KOPT-K1 (cell line): ENCODE measurements around the gene ZNF827.
A peak's percentile ranks its signal among the peaks of the same experiment; 100 is the strongest.
"Not testable (repeated sequence)": the region's sequence is repeated elsewhere in the genome, so short reads cannot be mapped to it uniquely, and the experiment has no call there.

Experiments used
- H3K27ac ChIP-seq: fragments of 200-600 bp; sonication (generic); 2 replicates; pipeline ENCODE4 v1.5.1; 2016; ENCODE audit warnings: antibody characterized with exemption, mild to moderate bottlenecking, low read depth, low read length; ENCODE audit not compliant: poor library complexity, severe bottlenecking
- H3K36me3 ChIP-seq: fragments of 200-600 bp; sonication (generic); 2 replicates; pipeline ENCODE4 v1.5.1; 2017; ENCODE audit warnings: antibody characterized with exemption, mild to moderate bottlenecking, low read length, moderate library complexity; ENCODE audit not compliant: insufficient read depth
- H3K9me3 ChIP-seq: fragments of 200-600 bp; sonication (generic); 2 replicates; pipeline ENCODE4 v1.5.1; 2017; ENCODE audit warnings: antibody characterized with exemption, low read length, mild to moderate bottlenecking; ENCODE audit not compliant: insufficient read depth, poor library complexity, severe bottlenecking

Gene ZNF827

DNA sequence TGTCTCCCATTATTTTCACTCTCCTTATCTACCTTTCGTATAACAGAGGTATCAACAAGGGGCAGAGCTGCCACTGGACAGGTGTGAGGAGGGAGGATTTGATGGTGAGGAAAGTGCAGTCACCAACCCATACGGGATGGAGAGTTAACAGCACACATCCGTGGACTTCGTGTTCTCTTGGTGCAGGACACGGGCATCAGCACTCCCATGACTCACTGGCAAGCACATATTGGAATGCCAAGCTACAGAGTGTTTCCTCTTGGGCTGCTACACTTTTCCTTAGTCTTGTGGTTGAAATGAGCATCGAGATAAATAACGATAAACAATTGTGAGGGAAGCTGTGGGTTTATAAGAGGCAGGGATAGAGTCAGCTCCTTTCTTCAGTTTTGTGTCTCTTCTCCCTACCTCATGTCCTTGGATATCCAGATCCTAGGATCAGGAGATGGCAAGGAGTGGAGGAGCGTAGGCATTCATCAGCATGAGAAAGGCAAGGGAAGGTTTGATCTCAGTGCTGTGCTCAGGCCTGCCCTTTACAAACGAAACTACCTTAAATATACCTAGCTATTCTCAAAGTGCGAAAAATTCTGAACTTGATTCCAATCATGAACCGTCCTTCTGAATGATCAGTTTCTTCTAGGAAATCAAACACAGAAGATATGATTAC, 96.3 kb downstream of the ZNF827 start:
- no peaks in the 10 kb centered on the region for H3K9me3 ChIP-seq
- H3K36me3 ChIP-seq: 0 out of 2 replicates have a peak, but pooled peaks cover 4% of the 10 kb centered on the region
- H3K27ac ChIP-seq: no peak overlapping the region

DNA sequence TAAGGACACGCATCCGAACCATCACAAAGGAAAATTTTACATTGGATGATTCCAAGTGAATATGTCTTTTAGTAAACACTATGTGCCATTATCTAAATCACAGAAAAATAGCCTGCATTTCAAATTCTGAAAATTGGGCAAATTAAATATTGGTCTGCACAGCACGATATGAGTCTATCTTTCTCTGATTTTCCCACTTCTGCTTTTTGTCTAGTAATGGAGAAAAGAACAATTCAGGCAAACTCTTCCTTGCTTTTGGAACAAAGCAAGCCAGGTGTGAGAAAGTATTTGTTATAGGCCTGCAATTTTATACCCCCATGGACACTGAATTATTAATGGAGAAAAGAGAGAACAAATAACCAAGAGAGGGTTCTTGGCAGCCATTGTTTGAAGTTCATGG, 97.8 kb downstream of the ZNF827 start:
- H3K9me3 ChIP-seq: no peaks in the 10 kb centered on the region
- H3K36me3 ChIP-seq: 0 out of 2 replicates have a peak, but pooled peaks cover 4% of the 10 kb centered on the region
- no peak overlapping the region for H3K27ac ChIP-seq

DNA sequence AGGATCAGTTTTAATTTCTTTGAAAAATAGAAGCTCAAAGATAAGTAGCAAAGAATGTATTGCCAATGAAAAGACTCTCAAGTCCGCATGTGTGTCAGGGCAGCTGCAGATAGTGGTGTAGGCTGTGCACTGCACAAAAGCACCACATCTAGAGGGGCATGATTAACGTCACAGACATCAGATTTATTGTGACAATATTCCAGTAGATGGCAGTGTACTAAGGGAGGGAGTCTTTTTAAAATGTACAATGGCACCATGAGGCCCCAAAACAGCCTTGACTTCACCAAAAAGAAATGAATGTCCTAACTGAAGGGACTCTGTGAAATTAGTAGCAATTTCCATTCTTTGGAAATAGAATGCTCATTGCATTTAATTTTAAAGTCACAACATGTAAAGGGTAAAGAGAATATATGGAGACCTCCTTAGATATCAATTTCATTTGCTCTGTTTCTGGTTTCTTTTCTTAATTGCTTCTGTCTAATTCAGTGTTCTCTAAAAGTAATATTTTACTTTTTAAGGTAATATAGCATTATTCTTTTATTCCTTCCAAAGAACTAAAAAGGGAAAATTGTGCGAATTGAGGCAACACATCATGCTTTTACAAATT, 98.4 kb downstream of the ZNF827 start:
- H3K36me3 ChIP-seq: 0 out of 2 replicates have a peak, but pooled peaks cover 4% of the 10 kb centered on the region
- no peaks in the 10 kb centered on the region for H3K9me3 ChIP-seq
- no peak overlapping the region for H3K27ac ChIP-seq

DNA sequence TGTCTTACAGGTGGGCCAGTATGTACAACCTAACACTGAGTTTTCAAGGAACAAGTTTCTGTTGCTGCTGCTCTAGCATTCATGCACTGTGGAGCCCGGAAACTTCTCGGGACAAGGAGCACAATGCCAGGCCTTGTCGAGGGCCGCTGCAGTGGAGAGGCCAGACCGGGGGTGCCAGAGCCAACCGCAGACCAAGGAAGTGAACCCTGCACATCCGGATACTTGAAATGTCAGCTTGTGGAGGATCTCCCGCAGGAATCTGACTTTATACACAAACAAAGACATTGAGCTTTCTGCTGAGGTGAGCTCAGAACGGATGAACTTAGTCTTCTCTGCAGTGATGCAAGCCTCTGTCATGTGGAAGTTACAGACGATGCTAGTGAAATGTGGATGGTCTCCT, 99.5 kb downstream of the ZNF827 start:
- no peaks in the 10 kb centered on the region for H3K9me3 ChIP-seq
- no peak overlapping the region for H3K27ac ChIP-seq
- H3K36me3 ChIP-seq: 0 out of 2 replicates have a peak, but pooled peaks cover 4% of the 10 kb centered on the region

DNA sequence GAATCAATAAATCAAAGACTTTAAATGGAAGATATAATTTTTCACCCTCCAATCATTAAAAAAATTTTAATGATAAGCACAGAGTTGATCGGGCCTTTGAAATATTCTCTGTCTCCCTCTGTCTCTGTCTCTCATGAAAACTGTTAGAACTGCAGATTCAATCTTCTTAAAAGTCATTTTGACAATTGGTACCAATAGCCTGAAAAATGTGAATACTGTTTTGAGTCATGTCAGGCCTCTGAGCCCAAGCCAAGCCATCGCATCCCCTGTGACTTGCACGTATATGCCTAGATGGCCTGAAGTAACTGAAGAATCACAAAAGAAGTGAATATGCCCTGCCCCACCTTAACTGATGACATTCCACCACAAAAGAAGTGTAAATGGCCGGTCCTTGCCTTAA, 106.2 kb downstream of the ZNF827 start:
- not testable (repeated sequence) for H3K36me3 ChIP-seq, H3K9me3 ChIP-seq, H3K27ac ChIP-seq

DNA sequence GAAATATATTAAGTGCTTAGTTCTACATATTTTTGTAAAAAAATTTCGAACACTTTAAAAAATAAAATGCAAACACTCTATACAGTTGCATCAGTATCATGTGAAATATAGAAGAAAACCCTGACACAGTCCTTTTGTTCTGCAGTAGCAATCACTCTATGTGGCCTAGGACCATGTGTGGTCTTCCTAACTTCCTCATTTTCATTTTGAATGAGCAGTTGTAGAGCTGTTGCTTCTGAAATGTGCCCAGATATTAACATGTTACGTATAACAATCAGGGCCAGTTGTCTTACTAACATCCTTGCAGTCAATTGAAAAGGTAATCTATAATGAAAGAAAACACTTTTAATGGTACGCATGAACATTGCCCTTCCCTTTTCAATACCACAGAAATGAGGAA, 107.9 kb downstream of the ZNF827 start:
- Histone ChIP-seq H3K9me3 (no peaks in the 10 kb centered on the region), H3K36me3 (no peaks in the 10 kb centered on the region), H3K27ac (no peak overlapping the region)

DNA sequence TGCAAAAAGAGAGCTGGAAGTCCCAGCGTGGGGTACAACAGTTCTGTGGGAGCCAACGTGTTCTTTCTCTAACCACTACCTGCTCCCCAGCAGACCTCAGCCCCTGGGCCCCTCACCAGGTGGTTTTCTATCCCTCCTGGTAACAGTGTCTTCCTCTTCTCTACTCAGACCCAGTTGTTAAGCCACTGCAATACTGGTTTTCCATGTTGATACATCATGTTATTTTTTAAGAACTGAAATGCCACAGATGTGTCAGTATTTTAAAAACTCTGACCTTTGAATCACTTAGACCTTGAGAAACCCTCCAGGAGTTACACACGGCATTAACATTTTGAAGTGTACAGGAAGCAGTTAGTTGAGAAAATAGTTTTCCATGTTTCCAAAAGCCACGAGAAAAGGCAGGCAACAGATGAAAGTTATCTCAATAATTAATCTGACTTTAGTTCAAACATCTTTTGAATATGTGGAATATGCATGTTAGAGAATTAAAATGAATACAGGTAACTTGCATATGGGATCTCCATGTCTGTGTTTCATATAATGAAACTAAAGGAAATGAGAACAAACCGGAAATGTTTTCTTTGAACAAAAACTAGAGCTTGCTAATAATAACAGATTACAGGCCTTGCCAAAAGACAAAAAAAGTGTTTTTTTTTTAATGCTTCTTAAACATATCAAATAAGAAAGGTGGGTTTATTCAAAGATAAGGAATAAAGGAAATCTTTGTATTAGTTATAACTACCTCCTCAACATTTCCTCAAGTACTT, 108.8 kb downstream of the ZNF827 start:
- no peaks in the 10 kb centered on the region for H3K36me3 ChIP-seq
- H3K27ac ChIP-seq: peak overlapping the region; percentile 55
- no peaks in the 10 kb centered on the region for H3K9me3 ChIP-seq

DNA sequence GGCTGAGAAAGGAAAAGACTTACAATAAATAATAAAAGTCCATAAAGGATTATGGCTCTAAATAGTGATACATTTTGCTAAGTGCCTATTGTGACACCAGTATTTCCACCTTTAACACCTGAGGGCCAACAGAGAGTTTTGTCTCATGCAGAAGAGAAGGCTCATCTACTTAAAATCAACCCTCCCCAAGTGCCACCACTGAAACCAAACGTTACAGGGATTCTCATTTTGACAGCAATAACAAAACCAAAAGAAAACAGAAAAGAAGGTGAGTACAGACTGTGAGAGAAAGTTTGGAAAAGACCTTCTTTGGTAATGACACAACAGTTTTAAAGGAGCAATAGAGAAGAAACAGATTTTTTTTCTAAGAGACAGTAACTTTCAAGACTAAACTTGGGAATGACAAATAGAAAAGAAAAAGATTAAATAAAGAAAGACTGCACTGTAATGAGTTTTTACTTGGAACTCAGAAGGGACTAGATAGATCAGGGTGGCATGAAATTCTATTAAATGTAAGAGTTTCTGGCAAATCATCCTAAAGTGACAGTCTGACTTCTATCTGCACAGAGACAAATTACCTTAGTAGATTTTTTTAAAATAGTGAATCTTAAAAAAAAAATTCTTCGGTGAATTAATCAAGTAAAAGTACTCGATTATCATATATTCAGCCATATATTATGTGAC, 109.7 kb downstream of the ZNF827 start:
- Histone ChIP-seq H3K27ac (peak overlapping the region; percentile 55), H3K9me3 (no peaks in the 10 kb centered on the region), H3K36me3 (no peaks in the 10 kb centered on the region)

DNA sequence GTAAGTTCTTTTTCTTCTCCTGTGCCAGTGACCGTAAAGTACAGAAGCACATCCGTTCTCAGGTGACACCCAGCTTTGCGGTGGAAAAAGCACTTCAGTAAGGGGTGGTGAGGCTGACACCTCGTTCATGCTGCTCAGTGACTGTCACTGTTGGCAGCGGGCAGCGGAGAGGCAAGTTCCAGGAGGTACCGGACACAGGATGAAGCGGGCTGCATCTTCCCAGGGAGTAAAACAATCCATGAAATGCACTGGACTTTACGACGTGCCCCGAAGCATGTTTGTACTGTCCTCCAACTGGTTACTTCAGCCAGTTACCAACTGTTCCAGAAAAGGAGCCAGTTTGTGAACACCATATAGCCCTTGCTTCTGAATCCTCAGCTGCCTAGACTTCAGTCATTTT, 110.7 kb downstream of the ZNF827 start:
- H3K9me3 ChIP-seq: no peaks in the 10 kb centered on the region
- H3K36me3 ChIP-seq: no peaks in the 10 kb centered on the region
- H3K27ac ChIP-seq: no peak overlapping the region

DNA sequence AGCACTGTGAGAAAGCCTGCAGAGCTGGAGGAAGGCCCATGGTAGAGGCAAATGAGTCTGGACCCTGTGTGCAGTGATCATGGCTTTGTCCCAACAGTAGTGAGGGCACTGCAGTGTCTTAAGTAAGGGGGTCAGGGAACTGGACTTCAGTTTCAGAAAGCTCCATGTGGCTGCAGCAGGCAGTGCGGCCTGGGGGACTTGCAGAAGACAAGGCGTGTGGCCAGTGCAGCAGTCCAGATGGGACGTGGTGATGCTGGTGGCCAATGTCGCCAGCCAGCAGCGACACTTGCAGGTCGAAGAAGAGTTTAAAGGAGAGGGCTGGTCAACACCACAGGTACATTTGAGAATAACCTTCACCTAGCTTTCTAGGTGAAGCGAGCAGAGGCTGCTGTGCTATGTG, 113.4 kb downstream of the ZNF827 start:
- no peaks in the 10 kb centered on the region for H3K36me3 ChIP-seq
- no peaks in the 10 kb centered on the region for H3K9me3 ChIP-seq
- H3K27ac ChIP-seq: no peak overlapping the region

DNA sequence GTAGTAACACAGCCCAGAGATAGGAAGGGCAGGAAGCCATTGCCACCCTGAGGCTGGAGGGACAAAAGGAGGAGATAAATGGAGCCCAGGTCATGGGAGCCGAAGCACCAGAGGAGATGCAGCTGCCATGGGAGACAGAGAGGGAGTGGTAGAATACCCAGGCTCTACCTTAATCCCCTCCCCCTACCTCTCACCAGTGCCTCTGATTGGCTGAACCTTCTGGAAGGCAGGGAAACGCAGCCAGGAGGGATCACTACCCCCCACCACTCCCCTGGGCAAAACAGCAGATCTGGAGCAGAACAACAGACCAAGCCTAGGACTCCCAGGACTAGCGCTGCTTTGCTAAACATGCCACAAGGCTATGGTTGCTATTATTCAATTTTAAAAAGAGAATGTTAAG, 114.2 kb downstream of the ZNF827 start:
- H3K36me3 ChIP-seq: no peaks in the 10 kb centered on the region
- no peak overlapping the region for H3K27ac ChIP-seq
- H3K9me3 ChIP-seq: no peaks in the 10 kb centered on the region

DNA sequence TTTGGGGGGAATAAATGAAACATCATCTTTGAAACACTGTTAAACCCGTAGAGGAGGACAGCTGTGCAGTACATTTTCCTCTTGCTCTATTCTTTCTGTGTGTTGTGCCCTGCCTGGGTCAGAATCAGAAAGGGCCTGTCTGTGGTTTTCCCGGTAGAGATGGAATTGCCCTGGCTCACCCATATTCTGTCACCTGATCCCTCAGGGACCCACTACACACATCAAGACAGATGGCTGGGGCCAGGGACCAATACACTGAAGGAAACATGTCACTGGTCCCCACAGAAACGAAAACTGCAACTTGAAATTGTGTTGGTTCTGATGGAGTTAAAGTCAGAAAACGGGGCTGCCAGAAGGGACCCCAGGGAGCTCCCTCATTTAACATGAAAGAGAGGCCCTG, 114.9 kb downstream of the ZNF827 start:
- Histone ChIP-seq H3K27ac (no peak overlapping the region), H3K9me3 (no peaks in the 10 kb centered on the region), H3K36me3 (no peaks in the 10 kb centered on the region)

DNA sequence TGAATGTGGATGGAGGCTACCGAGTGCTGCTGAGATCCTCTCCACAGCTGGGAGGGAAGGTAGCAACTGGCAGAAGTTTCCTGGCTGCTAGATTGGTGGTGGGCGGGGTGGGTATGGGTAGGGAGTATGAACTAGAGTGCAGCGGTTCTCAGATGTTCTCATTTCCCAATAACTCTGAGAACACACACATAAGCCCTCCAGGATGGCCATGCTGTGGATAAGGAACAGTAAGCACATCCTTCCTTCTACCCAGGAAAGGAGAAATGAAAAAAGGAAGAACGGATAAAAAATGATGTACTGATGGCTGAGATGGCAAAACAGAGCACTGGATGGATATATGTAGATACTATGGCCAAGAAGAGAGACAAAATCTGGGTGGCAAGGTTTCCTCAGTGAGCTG, 116.0 kb downstream of the ZNF827 start:
- H3K27ac ChIP-seq: no peak overlapping the region
- H3K36me3 ChIP-seq: no peaks in the 10 kb centered on the region
- H3K9me3 ChIP-seq: no peaks in the 10 kb centered on the region

DNA sequence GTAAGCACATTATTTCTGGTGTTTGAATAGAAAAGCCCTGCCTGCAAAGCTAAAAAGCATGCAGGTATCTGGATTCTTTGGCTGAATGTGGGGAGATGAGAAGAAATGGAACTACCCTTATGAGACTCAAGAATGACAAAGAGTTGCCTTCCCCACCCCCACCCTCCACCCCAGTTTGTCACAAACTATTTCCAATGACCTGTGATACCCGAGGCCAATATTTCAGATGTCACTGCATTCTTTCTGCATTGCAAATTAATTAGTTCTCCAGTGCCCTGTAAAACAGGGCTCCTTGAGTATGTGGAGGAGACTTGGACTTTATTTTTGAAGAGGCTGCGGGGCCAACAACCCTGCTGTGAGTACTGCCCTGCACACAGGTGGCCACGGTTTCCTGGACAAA, 116.4 kb downstream of the ZNF827 start:
- no peaks in the 10 kb centered on the region for H3K9me3 ChIP-seq
- H3K36me3 ChIP-seq: no peaks in the 10 kb centered on the region
- H3K27ac ChIP-seq: no peak overlapping the region

DNA sequence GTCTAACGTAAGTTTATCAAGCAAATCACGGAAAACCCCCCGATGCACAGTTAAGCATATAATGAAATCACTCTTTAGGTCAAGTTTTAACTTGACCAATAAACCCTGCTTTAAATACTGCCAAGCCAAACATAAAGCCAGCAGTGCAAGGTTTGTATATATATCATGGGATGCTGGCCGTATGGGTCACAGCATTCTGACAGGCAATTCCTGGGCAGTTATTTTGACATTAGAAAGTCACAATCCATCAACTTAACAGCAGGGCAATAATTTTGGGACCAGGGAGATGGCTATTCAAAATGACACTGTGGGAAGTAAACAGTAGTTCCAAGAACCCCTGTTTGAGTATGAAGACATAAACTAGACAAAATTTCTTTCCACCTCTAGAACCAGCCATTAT, 116.9 kb downstream of the ZNF827 start:
- no peak overlapping the region for H3K27ac ChIP-seq
- no peaks in the 10 kb centered on the region for H3K36me3 ChIP-seq
- no peaks in the 10 kb centered on the region for H3K9me3 ChIP-seq
